Measurements from ENCODE around the gene PLPP4. TPM values are rescaled to one million over a fixed set of nuclear protein-coding genes. Genes with fewer than 3 reads are reported as not detected.

PLPP4 gene
- total and polyA plus RNA-seq, 10 donors: not detected

DNA sequence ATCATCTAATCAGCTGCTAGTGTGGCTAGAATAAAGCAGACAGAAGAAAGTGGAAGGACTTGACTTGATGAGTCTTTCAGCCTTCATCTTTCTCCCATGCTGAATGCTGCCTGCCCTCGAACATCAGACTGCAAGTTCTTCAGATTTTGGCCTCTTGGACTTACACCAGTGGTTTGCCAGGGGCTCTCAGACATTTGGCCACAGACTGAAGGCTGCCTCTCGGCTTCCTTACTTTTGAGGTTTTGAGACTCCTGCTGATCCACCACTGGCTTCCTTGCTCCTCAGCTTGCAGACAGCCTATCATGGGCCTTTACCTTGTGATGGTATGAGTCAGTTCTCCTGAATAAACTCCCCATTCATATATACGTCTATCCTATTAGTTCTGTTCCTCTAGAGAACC lies 26.0 kb downstream of the PLPP4 start:
- TF ChIP-seq POLR2AphosphoS5 (IDR thresholded peaks at IDR 0.05) (no peak), POLR2A (IDR thresholded peaks at IDR 0.05) (no peak)
- TF ChIP-seq, protein P1, sequence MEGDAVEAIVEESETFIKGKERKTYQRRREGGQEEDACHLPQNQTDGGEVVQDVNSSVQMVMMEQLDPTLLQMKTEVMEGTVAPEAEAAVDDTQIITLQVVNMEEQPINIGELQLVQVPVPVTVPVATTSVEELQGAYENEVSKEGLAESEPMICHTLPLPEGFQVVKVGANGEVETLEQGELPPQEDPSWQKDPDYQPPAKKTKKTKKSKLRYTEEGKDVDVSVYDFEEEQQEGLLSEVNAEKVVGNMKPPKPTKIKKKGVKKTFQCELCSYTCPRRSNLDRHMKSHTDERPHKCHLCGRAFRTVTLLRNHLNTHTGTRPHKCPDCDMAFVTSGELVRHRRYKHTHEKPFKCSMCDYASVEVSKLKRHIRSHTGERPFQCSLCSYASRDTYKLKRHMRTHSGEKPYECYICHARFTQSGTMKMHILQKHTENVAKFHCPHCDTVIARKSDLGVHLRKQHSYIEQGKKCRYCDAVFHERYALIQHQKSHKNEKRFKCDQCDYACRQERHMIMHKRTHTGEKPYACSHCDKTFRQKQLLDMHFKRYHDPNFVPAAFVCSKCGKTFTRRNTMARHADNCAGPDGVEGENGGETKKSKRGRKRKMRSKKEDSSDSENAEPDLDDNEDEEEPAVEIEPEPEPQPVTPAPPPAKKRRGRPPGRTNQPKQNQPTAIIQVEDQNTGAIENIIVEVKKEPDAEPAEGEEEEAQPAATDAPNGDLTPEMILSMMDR (IDR thresholded peaks at IDR 0.05 in 8 of 11, conservative IDR thresholded peaks at IDR 0.05 in 3 of 11): no peak
- Histone ChIP-seq H3K4me1 (no peaks in the 10 kb centered on the region), H3K27me3 (replicated peaks in 1 of 7) (peaks cover 0 to 8% (median 0%) of the 10 kb centered on the region in 7 donors), H3K9me3 (peaks cover 0 to 27% (median 4%) of the 10 kb centered on the region in 8 donors), H3K4me3 (no peak overlapping the region), H3K27ac (no peak overlapping the region), H3K36me3 (no peaks in the 10 kb centered on the region)
- intact Hi-C loops (cut with DNase I; ENCODE audit: low total_unique reads): no loop called here
- WGBS, 5 donors: 66 to 87% (median 78%) methylated on average over 3 of the region's 3 CpGs
- DNase-seq: no peak

GRCh38 chr10:120483651-120484301 lies 26.7 kb downstream of the PLPP4 start:
- WGBS, 5 donors: 70 to 90% (median 73%) methylated on average over 2 of the region's 2 CpGs
- TF ChIP-seq, protein P1 (IDR thresholded peaks at IDR 0.05 in 8 of 11, conservative IDR thresholded peaks at IDR 0.05 in 3 of 11): no peak
- no peak for TF ChIP-seq POLR2AphosphoS5 (IDR thresholded peaks at IDR 0.05)
- TF ChIP-seq POLR2A (IDR thresholded peaks at IDR 0.05): no peak
- intact Hi-C loops (cut with DNase I; ENCODE audit: low total_unique reads): no loop called here

DNA sequence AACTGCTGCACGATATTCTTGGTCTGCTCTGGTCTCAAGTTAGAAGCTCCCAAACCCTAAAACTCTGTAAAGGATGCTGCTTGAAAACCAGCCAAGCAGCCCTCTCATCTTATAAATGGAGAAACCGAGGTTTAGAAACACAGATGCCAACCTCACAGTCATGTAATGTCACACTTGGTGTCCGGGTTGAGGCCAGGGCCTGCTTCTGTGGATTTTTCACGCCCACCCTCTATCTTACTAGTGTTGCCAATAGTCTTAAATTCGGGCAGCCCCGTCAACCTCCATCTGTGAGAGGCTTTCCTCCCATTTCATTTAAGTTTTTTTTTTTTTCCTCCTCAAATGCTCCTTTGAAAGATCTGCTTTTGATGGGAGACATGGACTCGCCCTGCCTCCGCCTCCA lies 28.9 kb downstream of the PLPP4 start:
- no peak for DNase-seq
- TF ChIP-seq POLR2AphosphoS5 (IDR thresholded peaks at IDR 0.05) (no peak), POLR2A (IDR thresholded peaks at IDR 0.05) (no peak)
- TF ChIP-seq, protein P1 (IDR thresholded peaks at IDR 0.05 in 8 of 11, conservative IDR thresholded peaks at IDR 0.05 in 3 of 11): no peak

More at GRCh38 chr10:120483651-120484301, 26.7 kb downstream of the PLPP4 start:
- Histone ChIP-seq H3K27me3 (replicated peaks in 1 of 7) (peaks cover 0 to 8% (median 0%) of the 10 kb centered on the region in 7 donors), H3K36me3 (no peaks in the 10 kb centered on the region), H3K4me1 (no peaks in the 10 kb centered on the region), H3K27ac (no peak overlapping the region), H3K4me3 (no peak overlapping the region), H3K9me3 (peaks cover 0 to 27% (median 4%) of the 10 kb centered on the region in 8 donors)
- DNase-seq: no peak

DNA sequence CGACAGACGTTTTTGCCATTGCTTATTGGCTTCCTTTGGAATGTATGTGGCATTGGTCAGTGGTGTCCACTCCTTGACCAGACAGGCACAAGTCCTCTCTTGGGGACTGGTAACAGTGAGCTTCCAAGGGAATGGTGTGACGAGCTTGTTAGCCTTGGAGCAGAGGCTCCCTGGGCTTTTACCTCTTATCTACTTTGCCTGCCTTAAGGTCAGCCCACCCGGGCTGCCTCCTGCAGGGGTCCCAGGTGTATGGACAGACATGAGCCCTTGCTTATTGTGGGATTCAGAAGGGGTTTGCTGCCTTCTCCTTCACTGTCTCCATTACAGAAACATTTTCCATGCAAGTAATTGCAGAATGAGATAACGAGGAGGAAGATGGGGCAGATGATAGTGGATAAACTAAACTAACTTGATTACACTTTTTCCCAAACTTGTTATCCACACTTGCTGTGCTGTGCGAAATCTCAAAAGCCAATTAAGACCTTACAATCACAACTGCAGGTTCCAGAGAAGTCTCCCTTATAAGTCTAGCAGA lies 29.7 kb downstream of the PLPP4 start:
- Histone ChIP-seq H3K36me3 (no peaks in the 10 kb centered on the region), H3K27me3 (replicated peaks in 1 of 7) (peaks cover 0 to 4% (median 0%) of the 10 kb centered on the region in 7 donors), H3K4me3 (no peak overlapping the region), H3K4me1 (no peaks in the 10 kb centered on the region), H3K9me3 (peaks cover 0 to 20% (median 4%) of the 10 kb centered on the region in 8 donors), H3K27ac (no peak overlapping the region)
- TF ChIP-seq, protein P1 (IDR thresholded peaks at IDR 0.05 in 8 of 11, conservative IDR thresholded peaks at IDR 0.05 in 3 of 11): no peak
- no peak for TF ChIP-seq POLR2AphosphoS5 (IDR thresholded peaks at IDR 0.05)
- no peak for TF ChIP-seq POLR2A (IDR thresholded peaks at IDR 0.05)
- whole genome bisulfite sequencing, 5 donors: 55 to 80% (median 71%) methylated on average over 6 of the region's 6 CpGs
- intact Hi-C loops (cut with DNase I; ENCODE audit: low total_unique reads): no loop called here
- DNase-seq: no peak

More for the DNA sequence above, 28.9 kb downstream of the PLPP4 start:
- intact Hi-C loops (cut with DNase I; ENCODE audit: low total_unique reads): no loop called here
- H3K36me3 ChIP-seq: no peaks in the 10 kb centered on the region
- peaks cover 0 to 27% (median 4%) of the 10 kb centered on the region in 8 donors for H3K9me3 ChIP-seq
- H3K4me1 ChIP-seq: no peaks in the 10 kb centered on the region
- no peak overlapping the region for H3K4me3 ChIP-seq
- no peak overlapping the region for H3K27ac ChIP-seq
- 85 to 92% (median 89%) methylated on average over 8 of the region's 8 CpGs for WGBS, 5 donors
- peaks cover 0 to 4% (median 0%) of the 10 kb centered on the region in 7 donors for H3K27me3 ChIP-seq (replicated peaks in 1 of 7)
